Measurements from ENCODE around the gene FPGS.

Gene FPGS

DNA sequence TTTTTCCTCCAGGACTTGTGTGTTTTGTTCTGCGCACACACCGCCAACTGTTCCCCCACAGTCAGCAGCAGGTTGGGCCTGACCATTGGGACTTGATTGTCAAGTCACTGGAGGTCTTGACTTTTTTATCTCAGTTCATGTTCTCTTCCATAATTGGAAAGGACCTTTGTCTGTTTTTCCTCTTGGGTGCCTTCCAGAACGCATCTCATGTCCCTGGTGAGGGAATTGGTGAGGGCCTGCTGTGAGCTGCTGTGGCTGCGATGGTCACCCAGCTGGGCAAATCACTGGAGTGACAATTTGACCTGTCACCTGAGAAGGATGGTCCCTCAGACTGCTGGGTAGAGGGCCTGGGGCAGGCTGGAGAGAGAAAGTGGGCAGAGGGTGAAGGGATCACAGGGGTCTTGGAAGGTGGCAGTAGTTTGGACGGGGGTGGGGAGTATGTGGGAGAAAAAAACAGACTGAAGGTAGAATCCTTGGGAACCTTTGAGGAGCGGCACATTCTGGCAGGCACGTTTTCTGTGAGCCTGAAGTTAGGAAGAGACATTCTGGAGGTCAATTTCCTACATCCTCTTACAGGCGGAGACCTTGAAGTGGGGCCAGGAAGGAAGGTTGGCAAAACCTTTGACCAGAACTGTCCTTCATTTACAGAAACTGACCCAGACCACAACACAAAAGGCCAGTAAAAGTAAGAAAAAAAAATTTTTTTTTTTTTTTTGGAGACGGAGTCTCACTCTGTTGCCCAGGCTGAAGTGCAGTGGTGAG, 12.4 kb upstream of the FPGS start:
- DNase-seq = no peak

DNA sequence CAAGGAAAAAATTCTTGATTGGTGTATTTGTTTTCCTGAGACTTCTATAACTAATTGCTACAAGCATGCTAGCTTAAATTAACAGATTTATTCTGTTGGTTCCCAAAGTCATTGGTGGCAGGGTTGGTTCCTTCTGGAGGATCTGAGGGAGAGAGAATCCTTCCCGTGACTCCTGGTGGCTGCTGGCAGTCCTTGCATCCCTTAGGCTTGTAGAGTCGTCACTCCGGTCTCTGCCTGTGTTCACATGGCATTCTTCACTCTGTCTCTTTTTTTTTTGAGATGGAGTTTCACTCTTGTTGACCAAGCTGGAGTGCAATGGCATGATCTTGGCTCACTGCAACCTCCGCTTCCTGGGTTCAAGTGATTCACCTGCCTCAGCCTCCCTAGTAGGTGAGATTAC, 11.6 kb upstream of the FPGS start:
- DNase-seq = no peak

DNA sequence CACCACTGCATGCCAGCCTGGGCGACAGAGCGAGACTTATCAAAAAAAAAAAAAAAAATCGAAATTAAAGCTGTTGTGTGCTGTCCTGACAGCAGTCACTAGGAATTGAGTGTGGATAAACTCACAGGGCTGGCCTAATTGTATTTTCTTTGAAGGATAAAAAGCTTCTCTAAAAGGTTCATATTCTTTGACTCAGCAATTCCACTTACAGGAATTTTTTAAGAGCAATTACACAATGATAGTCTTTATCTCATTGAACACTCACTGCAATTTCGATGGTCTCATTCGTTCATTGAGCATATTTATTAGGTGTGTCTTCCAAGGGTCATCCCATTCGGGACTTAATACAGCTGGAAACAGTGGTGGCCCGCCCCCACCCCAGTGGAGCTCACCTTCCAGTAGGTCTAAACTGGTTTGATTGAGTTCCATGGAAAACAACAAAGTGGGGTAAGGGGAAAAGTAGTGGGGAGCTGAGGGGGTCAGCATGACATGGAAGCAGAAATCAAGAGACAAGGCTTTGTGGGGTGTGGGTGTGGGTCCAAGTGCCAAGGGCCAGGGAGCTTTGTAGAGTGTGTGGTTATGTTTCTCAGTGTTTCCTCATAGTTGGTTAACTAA, 10.2 kb upstream of the FPGS start:
- DNase-seq = no peak

DNA sequence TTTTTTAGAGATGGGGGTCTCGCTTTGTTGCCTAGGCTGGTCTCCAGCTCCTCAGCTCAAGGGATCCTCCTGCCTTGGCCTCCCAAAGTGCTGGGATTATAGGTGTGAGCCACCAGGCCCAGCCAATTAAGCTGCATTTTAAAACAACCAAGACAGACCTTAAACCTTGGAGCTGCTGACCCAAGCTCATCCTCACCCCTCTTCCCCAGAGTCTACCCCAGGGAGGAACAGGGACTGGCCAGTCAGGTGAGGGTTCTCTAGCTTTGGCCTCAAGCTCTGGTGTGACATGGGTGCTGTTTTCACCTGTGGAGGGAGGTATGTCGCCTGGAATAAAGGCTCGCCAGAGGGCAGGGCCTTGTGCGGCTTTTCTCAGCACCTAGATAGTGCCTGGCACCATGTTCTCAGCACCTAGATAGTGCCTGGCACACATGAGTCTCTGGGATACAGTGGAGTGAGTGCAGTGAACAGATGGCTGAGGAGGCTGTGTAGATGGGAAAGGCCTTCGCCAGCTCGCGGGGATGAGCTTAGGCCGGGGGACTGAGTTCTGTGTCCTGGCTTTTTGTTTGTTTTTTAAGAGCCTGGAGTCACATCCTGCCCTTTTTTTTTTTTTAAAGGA, 9.5 kb upstream of the FPGS start:
- no peak for DNase-seq

DNA sequence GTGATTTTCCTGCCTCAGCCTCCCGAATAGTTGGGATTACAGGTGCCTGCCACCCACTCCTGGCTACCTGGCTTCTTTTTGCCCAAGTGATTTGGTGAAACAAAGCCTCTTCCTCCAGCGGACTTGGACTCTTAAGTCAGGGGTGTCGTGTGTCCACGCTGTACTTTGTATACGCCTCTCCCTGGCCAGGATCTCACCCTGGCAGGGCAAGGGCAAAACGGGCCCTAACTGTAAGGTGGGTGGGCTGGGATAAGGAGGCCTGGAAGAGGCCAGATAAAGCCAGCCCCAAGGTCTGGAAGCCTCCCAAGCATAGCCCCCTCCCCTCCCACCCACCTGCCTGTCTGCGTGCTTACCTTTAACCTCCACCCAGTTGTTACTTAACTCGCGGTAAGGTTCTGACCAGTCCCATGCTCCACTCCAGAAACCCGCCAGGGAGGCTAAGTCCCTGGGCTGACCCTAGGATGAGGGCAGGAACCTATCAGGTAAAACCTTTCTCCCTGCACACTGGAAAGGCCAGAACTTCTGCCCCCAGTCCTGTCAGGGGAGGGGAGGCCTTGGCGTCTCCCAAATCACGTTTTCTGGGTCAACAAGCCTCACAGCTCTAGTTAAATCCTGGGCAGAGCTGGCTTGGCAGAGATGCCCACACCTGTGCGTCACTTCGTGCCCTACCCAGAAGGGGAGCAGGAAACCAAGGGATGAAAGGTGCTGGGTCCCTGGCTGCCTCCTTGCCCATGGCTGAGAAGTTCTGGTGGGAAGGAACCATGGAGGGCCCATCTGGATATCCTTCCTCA, 8.5 kb upstream of the FPGS start:
- no peak for DNase-seq

DNA sequence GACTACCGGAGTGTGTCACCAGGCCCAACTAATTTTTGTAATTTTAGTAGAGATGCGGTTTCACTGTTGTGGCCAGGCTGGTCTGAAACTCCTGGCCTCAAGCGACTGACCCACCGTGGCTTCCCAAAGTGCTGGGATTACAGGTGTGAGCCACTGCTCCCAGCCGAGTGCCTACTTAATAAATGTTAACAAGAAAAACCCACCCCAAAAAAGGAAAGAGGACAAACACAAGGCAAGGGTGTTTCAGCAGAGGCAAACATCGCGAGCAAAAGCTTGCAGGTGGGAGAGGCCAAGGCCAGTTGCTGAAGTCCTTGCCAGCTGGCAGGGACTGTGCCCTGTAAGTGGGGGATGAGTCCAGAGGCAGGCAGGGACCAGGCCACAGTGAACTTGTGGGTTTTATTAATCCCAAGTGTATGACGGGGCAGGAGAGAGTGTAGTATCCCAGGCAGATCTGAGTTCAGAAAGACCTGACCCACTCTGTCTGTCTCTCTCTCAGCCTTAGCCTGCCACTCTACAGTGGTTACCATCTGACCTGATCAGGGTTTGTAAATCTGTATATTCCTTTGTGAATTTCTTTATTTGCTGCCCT, 6.4 kb upstream of the FPGS start:
- no peak for DNase-seq

DNA sequence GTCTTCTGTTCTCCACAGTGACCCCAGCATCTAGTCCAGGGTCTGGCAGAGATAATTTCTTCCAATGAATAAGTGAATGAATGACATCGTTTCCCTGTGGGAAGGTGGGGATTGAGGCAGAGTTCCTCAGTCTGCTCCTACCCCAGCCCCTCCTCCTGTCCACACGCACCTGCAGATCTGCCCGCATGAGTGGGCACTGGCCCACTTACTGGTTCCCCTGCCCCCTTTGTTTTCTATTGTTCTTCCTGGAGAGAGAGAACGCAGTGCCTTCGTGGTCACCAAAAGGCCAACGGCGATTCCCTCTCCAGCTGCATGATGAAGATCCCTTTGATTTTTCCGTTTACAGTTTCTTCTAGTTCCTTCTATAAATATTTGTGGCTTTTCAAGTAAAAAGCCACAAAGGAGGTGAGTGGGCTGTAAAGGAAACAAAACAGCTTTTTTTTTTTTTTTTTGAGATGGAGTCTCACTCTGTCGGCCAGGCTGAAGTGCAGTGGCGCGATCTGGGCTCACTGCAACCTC, 5.8 kb upstream of the FPGS start:
- peak; percentile 4 for DNase-seq

DNA sequence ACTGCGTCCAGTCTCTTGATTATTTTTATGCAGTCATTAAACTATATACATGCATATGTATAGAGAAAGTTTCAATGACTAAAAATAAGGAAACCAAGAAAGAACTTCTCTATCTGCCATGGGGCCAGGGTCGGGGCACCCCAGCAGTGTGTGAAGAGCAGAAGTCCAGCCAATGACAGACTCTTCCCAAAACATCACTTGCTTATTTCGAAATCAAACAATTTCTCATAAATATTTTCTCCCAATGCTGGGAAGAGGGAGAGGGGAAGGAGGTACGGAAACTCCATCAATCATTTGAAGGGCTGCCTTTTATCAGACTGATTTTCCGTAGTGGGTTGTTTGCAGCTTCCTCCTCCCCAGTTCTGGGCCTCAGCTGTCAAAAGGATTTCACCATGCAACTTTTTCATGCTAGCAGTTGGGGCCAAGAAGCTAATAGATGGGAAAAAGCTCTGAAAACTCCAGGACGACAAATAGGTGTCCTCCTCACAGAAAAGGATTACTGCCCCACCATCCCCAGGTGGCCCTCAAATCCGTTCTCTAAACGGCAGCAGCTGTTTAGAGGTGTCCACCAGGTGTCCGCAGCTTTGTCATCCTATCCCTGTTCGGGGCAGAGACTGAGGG, 617 bp upstream of the FPGS start:
- DNase-seq = no peak

DNA sequence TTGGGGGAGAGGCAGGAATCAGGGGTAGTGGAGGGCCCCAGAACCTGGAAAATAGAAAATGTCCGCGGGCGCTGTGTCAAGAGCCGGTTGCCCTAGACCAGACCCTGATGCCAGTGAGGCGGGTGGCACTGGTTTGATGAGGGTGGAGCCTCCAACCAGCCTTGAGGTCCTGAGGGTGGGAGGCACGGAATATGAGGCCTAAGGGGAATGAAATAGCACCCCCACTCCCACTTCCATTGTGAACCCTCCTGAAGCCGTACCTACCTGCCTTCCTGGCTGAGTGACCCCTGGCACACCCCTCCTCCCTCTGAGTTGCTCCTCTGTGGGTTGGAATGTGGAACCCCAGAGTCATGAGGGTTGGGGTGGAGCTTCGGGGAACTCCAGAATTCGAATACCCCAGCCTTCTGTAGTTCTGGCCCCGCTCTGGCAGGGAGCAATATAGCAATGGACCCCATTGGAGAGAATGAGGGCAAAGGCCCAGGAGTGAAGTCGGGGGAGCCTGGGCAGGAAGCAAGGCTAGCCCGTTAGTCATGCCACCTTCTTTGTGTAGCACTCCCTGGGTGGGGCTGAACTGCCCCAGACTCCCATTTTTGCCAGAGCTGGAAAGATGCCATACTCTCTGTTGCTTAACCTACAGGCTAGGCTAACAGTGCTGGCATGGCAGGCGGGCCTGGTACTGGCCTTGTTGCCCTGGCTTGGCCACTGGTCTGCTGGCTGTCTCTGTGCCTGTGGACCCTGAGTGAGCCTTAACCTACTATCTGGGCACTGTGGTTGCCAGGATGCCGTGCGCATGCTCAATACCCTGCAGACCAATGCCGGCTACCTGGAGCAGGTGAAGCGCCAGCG, 1.0 kb downstream of the FPGS start:
- peak; percentile 2 for DNase-seq

DNA sequence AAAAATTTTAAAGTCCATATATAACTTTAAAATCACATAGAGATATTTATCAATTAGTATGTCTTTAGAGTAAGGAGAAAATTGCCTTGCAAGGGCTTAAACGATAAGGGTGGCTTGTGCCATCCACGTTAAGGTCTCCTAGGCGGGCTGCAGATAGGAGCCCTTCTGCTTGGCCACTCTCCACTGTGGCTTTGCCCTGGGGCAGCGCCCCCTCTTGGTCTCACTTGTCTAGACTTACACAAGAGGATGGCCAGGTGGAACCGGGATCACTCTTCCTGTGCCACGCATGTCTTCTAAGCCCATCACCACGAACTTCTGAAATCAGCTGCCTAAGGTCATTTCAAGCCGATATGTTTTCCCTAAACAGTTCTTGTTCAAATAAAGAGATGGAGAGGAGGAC, 2.9 kb downstream of the FPGS start:
- peak; percentile 2 for DNase-seq

DNA sequence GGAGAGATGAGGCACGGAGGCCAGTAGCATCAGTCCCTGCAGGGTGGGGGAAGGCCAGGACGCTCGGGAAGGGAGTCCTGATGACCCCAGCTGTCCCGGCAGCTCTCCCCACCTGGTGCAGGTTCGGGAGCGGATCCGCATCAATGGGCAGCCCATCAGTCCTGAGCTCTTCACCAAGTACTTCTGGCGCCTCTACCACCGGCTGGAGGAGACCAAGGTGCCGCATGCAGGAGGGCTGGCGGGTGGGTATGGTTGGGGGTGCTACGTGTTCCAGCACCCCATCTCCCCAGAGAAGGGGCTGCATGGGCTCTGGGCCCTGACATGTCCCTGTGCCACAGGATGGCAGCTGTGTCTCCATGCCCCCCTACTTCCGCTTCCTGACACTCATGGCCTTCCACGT, 4.2 kb downstream of the FPGS start:
- no peak for DNase-seq

DNA sequence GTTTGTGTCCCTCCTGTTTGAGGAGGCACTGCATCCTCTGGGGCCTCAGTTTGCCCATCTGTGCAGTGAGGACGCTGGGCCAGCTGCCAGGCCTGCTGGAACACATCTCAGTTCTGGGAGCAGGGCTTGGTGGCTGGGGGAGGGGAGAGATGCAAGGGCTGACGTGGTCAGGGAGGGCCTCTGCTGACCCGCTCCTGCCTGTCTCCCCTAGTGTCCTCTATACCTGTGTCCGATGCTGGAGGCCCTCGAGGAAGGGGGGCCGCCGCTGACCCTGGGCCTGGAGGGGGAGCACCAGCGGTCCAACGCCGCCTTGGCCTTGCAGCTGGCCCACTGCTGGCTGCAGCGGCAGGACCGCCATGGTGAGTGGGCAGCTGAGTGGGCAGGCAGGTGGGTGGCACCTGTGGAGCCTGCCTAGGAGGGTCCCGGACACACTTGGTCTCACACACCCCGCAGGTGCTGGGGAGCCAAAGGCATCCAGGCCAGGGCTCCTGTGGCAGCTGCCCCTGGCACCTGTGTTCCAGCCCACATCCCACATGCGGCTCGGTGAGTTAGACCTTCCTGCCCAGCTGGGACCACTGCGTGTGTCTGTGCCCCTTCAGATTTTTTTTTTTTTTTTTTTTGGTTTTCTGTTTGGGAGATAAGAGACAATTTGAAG, 5.8 kb downstream of the FPGS start:
- DNase-seq = no peak

DNA sequence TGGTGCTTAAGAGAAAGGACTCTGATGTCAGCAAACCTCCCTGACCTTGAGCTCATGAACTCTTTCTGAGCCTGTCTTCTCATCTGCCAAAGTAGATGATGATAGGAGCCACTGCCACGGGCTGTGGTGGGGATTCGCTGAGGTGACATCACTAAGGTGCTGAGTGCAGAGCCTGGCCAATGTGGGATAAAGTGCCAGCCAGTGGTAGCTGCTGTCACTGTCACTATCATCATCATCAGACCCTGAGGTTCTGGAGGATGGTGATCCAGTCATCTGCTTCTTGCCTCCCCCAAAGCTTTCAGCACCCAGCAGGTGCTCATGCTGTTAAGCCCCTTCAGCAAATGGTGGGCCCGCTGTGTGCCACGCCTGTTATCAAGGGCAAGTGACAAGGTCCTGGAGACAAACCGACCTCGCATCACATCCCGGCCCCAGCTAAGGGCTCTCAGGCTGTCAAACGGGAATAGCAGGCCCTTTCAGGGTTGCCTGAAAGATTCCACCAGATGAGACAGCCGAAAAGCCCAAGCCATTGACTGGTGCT, 6.4 kb downstream of the FPGS start:
- DNase-seq = no peak

DNA sequence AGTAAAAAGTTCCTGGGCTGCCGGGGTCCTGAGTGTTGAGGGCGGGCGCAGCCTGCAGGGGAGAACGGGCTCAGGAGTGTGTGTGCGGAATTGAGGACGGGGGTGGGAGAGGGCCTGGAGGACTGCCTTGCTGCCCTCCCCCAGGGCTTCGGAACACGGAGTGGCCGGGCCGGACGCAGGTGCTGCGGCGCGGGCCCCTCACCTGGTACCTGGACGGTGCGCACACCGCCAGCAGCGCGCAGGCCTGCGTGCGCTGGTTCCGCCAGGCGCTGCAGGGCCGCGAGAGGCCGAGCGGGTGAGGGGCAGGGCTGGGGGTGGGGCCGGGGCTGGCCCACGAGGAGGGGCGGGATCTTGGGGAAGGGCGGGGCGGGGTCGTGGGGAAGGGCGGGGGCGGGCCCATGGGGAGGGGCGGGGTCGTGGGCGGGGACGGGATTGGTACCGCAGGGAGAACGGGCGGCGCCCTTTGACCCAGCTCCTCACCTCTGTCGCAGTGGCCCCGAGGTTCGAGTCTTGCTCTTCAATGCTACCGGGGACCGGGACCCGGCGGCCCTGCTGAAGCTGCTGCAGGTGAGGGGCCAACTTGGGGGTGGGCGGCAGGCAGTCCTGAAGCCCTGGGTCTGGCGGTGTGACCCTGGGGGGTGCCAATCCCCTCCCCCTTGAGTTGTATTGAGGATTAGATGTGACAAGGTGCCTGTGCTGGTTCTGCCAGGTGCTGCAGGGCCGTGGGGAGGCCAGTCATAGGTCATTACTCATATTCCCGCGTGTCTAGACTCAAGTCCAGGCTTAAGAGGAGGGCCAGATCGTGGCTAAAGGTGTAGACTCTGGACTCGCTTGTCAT, 7.1 kb downstream of the FPGS start:
- no peak for DNase-seq

DNA sequence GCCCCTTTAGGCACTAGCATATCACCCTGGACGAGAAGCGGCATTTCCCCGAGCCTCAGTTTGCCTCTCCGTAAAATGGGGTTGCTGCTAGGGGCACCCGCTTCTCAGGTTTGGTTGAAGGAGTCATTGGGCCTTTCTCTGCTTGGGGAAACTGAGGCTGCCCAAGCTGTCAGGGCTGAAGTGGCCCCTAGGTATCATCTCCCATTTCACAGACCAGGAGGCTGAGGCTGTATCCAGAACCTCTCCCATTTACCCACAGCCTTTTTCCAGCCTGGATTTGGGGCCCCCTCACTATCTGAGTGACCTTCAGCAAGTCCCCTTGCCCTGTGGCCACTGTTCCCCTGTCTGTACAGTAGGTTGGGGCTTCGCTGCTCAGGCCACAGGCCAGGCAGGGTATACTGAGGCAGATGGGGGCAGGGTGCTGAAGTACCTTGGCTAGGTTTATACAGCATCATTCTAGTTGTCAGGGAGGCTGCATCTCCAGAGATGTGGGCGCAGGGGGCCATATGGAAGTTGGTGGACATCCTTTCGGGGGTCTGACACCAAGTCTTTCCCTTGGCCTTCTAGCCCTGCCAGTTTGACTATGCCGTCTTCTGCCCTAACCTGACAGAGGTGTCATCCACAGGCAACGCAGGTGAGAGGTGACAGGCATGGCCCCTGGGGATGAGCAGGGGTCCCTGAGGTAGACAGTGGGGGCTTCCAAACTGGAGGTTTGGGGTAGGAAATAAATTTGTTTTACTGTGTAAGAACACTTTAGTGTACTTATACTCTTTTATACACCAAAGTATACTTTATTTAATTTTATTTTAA, 7.9 kb downstream of the FPGS start:
- no peak for DNase-seq

DNA sequence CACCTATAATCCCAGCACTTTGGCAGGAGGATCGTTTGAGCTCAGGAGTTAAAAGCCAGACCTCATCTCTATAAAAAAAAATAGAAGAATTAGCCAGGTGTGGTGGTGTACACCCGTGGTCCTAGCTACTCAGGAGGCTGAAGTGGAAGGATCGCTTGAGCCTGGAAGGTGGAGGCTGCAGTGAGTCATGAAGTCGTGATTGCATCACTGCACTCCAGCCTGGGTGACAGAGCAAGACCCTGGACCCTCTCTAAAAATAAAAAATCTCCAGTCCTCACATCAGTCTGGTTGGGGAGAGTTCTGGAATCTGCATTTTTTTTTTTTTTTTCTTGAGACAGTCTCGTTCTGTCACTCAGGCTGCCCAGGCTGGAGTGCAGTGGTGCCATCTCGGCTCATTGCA, 9.3 kb downstream of the FPGS start:
- DNase-seq = no peak

DNA sequence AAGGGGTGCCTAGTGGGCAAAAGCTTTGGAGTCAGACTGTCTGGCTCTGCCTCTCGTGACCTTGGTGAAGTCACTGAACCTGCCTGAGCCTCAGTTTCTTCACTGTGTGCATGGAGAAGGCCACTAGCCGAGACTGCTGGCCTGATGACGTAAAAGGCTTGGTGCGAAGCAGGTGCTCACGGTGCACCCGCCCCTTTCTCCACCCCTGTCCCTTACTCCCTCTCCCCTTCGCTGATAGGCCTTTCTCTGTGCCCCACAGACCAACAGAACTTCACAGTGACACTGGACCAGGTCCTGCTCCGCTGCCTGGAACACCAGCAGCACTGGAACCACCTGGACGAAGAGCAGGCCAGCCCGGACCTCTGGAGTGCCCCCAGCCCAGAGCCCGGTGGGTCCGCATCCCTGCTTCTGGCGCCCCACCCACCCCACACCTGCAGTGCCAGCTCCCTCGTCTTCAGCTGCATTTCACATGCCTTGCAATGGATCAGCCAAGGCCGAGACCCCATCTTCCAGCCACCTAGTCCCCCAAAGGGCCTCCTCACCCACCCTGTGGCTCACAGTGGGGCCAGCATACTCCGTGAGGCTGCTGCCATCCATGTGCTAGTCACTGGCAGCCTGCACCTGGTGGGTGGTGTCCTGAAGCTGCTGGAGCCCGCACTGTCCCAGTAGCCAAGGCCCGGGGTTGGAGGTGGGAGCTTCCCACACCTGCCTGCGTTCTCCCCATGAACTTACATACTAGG, 10.4 kb downstream of the FPGS start:
- no peak for DNase-seq

DNA sequence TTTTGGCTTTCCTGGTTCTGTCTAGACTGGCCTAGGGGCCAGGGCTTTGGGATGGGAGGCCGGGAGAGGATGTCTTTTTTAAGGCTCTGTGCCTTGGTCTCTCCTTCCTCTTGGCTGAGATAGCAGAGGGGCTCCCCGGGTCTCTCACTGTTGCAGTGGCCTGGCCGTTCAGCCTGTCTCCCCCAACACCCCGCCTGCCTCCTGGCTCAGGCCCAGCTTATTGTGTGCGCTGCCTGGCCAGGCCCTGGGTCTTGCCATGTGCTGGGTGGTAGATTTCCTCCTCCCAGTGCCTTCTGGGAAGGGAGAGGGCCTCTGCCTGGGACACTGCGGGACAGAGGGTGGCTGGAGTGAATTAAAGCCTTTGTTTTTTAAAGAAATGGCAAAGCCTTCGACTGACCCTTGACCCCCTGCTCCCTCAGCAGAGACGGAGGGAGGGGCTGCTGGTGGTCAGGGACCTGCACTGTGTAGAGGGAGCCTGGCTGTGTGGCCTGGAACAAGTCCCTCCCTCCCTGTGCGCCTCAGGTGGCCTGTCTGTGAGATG, 11.1 kb downstream of the FPGS start:
- DNase-seq = no peak
